B cell (primary cell): ENCODE results near the gene MTUS2. TPM values are rescaled to one million over a fixed set of nuclear protein-coding genes. Genes with fewer than 3 reads are reported as not detected.

Source experiments
- ATAC-seq: fragments of 200-7000 bp; cut with Tn5 transposase; one replicate; pipeline ENCODE4 v1.10.0; 2021; ENCODE audit warnings: low read depth, mild to moderate bottlenecking, moderate number of reproducible peaks, moderate library complexity
- CTCF ChIA-PET: fragments of 350-600 bp; sonication (Branson Sonifier 250); formaldehyde crosslinking; loops from one replicate; lab custom pipeline; 2021; ENCODE audit warnings: antibody characterized with exemption, inconsistent platforms; lab: Charles Lee
- POLR2A ChIA-PET: fragments of 350-600 bp; sonication (Branson Sonifier 250); formaldehyde crosslinking; loops from one replicate; lab custom pipeline; 2021; ENCODE audit warnings: antibody characterized with exemption; lab: Charles Lee
- DNase-seq: peaks from one replicate; pipeline ENCODE4 v3.0.0; 2013
- H2AFZ ChIP-seq: 2 replicates; pipeline ENCODE4 v1.6.1; 2012; ENCODE audit warnings: mild to moderate bottlenecking, low read depth, low read length; ENCODE audit not compliant: insufficient read depth, poor library complexity, severe bottlenecking
- H3K27ac ChIP-seq, 2 donors: 1 replicate in 1 of 2; 2 replicates in 1 of 2; pipeline ENCODE4 v1.5.1; 2012 to 2013; ENCODE audit warnings: low read length in 2 of 2, mild to moderate bottlenecking in 2 of 2, moderate library complexity in 1 of 2
- H3K27me3 ChIP-seq, 4 experiments: fragments of 200-600 bp in 1 of 4; sonication (generic) in 1 of 4; replicated peaks in 1 of 4; 1 replicate in 2 of 4; 2 replicates in 2 of 4; pipeline versions ENCODE4 v1.6.1 to v1.7.0; 2013 to 2016; ENCODE audit warnings: low read length in 3 of 4, mild to moderate bottlenecking in 2 of 4, mixed read lengths in 1 of 4, moderate library complexity in 1 of 4; ENCODE audit not compliant: insufficient read depth in 4 of 4, control insufficient read depth in 3 of 4; ENCODE audit errors: control extremely low read depth in 1 of 4
- H3K36me3 ChIP-seq, 2 experiments: replicated peaks in 1 of 2; 1 replicate in 1 of 2; 2 replicates in 1 of 2; pipeline versions ENCODE4 v1.6.1 to v1.7.1; 2013; ENCODE audit warnings: low read length in 1 of 2; ENCODE audit not compliant: insufficient read depth in 2 of 2, control insufficient read depth in 1 of 2; ENCODE audit errors: control extremely low read depth in 1 of 2, extremely low read depth in 1 of 2
- H3K4me1 ChIP-seq, 2 donors: fragments of 200-600 bp in 1 of 2; sonication (generic) in 1 of 2; 1 replicate in 1 of 2; 2 replicates in 1 of 2; pipeline versions ENCODE4 v1.5.1 to v1.6.1; 2013 to 2017; ENCODE audit warnings: low read length in 2 of 2; ENCODE audit not compliant: control insufficient read depth in 2 of 2, insufficient read depth in 2 of 2
- H3K4me2 ChIP-seq: replicated peaks from 2 replicates; pipeline ENCODE3; 2012; ENCODE audit warnings: mild to moderate bottlenecking, low read depth, low read length; ENCODE audit not compliant: poor library complexity, severe bottlenecking
- H3K4me3 ChIP-seq, 5 experiments: fragments of 200-600 bp in 1 of 5; sonication (generic) in 1 of 5; 1 replicate in 3 of 5; 2 replicates in 2 of 5; pipeline versions ENCODE4 v1.5.1 to v1.7.0; 2011 to 2016; ENCODE audit warnings: low read length in 4 of 5, mild to moderate bottlenecking in 4 of 5, low read depth in 2 of 5, control low read depth in 1 of 5, moderate library complexity in 1 of 5; ENCODE audit not compliant: insufficient read depth in 1 of 5; ENCODE audit errors: control extremely low read depth in 1 of 5, extremely low read depth in 1 of 5
- H3K79me2 ChIP-seq: fragments of 200-600 bp; sonication (generic); one replicate; pipeline ENCODE4 v1.6.0; 2016; ENCODE audit warnings: low read length; ENCODE audit not compliant: control insufficient read depth, insufficient read depth
- H3K9ac ChIP-seq: fragments of 200-600 bp; sonication (generic); 2 replicates; pipeline ENCODE4 v1.6.1; 2017; ENCODE audit warnings: mild to moderate bottlenecking, low read length, moderate library complexity
- H3K9me3 ChIP-seq, 3 donors: one replicate each; pipeline versions ENCODE4 v1.6.1 to v1.7.1; 2013; ENCODE audit warnings: low read length in 2 of 3; ENCODE audit not compliant: control insufficient read depth in 2 of 3, insufficient read depth in 1 of 3; ENCODE audit errors: control extremely low read depth in 1 of 3
- H4K20me1 ChIP-seq: 2 replicates; pipeline ENCODE4 v1.6.0; 2012; ENCODE audit warnings: mild to moderate bottlenecking, low read length; ENCODE audit not compliant: insufficient read depth, control insufficient read depth, poor library complexity, severe bottlenecking
- H3K27ac Mint-ChIP-seq: one replicate; pipeline ENCODE4 v1.8.0; 2021; ENCODE audit warnings: mixed read lengths
- H3K27me3 Mint-ChIP-seq: one replicate; pipeline ENCODE4 v1.8.0; 2021; ENCODE audit warnings: mixed read lengths
- H3K4me1 Mint-ChIP-seq: one replicate; pipeline ENCODE4 v1.8.0; 2021; ENCODE audit warnings: mixed read lengths
- H3K4me3 Mint-ChIP-seq: one replicate; pipeline ENCODE4 v1.8.0; 2021; ENCODE audit warnings: mixed read lengths
- H3K9me3 Mint-ChIP-seq: one replicate; pipeline ENCODE4 v1.8.0; 2022; ENCODE audit warnings: mixed read lengths; ENCODE audit not compliant: insufficient read depth
- EZH2 ChIP-seq: IDR thresholded peaks from 2 replicates; pipeline ENCODE4 v1.6.1; 2012; ENCODE audit warnings: borderline replicate concordance, low read depth, mild to moderate bottlenecking, moderate library complexity, low read length; ENCODE audit not compliant: insufficient read depth, poor library complexity, severe bottlenecking
- WGBS: methylation state at CpG from one replicate; pipeline ENCODE4 v1.1.5; 2013; ENCODE audit warnings: missing lambda C conversion rate; ENCODE audit not compliant: insufficient coverage; 5-methylcytosine and 5-hydroxymethylcytosine counted together
- intact Hi-C: fragments of 100-400 bp; cut with micrococcal nuclease; formaldehyde crosslinking; loops from one replicate; pipeline ENCODE4 v1.10.0; 2022
- polyA plus RNA-seq: library from polyadenylated mRNA; depleted of rRNA; stranded (reverse); fragments of >200 nt; gene quantifications from 2 replicates; pipeline ENCODE4 v1.2.3, GENCODE V29; 2012
- total RNA-seq, 2 donors: library from RNA; stranded (reverse); fragments of 120-200 nt in 1 of 2; gene quantifications; 1 replicate in 1 of 2; 2 replicates in 1 of 2; pipeline versions ENCODE4 v1.2.3 to v1.2.4, GENCODE V29; 2013 to 2022
- TF ChIP-seq, protein P1 (sequence below): fragments of 200-600 bp; IDR thresholded peaks from one replicate; pipeline ENCODE4 v1.8.0; 2022; ENCODE audit warnings: antibody characterized with exemption, mild to moderate bottlenecking

Gene MTUS2
- total and polyA plus RNA-seq, 2 donors (not counting 1 experiment from before 2014, with no cell fraction given): 0.12 TPM; not detected in 1

DNA sequence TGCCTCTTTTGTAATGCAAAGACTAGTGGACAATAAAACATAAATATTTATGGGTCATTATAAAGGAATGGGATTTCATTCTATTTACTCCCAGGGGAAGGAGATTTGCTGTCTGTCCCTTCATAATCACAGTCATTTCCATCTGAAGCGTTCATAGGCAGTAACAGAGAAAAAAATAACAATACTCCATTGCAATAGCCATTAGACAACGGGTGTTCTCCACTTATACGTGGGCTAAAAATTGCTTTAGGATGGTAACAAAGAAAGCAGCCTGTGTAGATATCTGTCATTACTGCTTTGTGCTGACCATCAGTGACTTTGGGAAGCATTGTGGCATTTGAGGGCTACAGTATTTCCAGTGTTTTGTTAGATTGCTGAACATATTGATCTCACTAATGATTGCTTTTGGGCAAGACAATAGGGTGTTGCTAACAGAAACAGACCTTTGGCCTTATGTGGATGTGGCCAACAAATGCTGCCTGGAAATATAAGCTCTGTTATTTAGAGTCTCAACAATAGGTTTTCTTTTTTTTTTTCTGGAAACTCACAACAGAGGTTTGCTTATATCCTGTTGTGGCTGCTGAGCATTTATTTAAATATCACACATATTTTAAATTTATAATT is 355.2 kb downstream of the MTUS2 start:
- DNase-seq (no peak), ATAC-seq (no peak)
- no peaks in the 10 kb centered on the region for H3K36me3 ChIP-seq
- H3K79me2 ChIP-seq: no peaks in the 10 kb centered on the region
- no CpG with 5 or more reads among the region's 3 CpGs for WGBS
- peaks cover 0 to 3% (median under 1%) of the 10 kb centered on the region in 4 experiments for H3K27me3 ChIP-seq
- intact Hi-C loops: no loop called here
- H3K27ac ChIP-seq: no peak overlapping the region
- no peak overlapping the region for H3K27ac Mint-ChIP-seq
- no peaks in the 10 kb centered on the region for H4K20me1 ChIP-seq
- H2AFZ ChIP-seq: no peak overlapping the region
- no peaks in the 10 kb centered on the region for H3K9me3 ChIP-seq
- no peak overlapping the region for H3K4me3 ChIP-seq
- no peaks in the 10 kb centered on the region for H3K4me1 ChIP-seq
- no peak overlapping the region for H3K9ac ChIP-seq
- TF ChIP-seq, protein P1, sequence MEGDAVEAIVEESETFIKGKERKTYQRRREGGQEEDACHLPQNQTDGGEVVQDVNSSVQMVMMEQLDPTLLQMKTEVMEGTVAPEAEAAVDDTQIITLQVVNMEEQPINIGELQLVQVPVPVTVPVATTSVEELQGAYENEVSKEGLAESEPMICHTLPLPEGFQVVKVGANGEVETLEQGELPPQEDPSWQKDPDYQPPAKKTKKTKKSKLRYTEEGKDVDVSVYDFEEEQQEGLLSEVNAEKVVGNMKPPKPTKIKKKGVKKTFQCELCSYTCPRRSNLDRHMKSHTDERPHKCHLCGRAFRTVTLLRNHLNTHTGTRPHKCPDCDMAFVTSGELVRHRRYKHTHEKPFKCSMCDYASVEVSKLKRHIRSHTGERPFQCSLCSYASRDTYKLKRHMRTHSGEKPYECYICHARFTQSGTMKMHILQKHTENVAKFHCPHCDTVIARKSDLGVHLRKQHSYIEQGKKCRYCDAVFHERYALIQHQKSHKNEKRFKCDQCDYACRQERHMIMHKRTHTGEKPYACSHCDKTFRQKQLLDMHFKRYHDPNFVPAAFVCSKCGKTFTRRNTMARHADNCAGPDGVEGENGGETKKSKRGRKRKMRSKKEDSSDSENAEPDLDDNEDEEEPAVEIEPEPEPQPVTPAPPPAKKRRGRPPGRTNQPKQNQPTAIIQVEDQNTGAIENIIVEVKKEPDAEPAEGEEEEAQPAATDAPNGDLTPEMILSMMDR: no peak
- TF ChIP-seq EZH2: no peak
- ChIA-PET POLR2A (no interaction called here), CTCF (interaction anchor here (0.7 to 1.4 kb wide), 2 partner anchors 12 to 76 kb away, joined by 3 read pairs; no protein-coding TSS in a partner anchor)
- peaks cover 29% of the 10 kb centered on the region for H3K27me3 Mint-ChIP-seq
- H3K4me2 ChIP-seq: no peak overlapping the region
- no peak overlapping the region for H3K4me3 Mint-ChIP-seq
- H3K9me3 Mint-ChIP-seq: no peaks in the 10 kb centered on the region
- H3K4me1 Mint-ChIP-seq: no peaks in the 10 kb centered on the region

DNA sequence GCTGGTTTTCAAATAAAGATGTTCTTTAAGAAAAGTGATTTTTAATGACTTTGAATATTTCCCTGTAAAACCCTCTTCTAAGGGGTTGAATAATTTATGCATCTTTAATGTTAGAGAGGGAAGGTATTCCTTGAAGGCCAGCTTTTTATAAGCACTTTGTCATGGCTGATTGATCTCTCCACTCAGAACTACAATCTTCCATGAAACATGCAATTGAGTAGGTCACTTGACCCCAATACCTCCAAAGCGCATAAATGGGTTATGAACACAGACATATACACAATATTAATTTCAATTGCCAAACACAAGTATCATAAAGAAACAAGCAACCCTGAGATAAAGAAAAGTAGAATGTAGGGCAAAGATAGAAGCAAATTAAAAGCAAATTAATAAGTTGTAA is 359.9 kb downstream of the MTUS2 start:
- Histone ChIP-seq H3K79me2 (no peaks in the 10 kb centered on the region), H3K4me1 (no peaks in the 10 kb centered on the region), H3K4me3 (no peak overlapping the region), H3K36me3 (no peaks in the 10 kb centered on the region), H3K27ac (no peak overlapping the region), H3K9me3 (peaks cover 0 to 10% (median 3%) of the 10 kb centered on the region in 3 donors), H2AFZ (no peak overlapping the region), H3K27me3 (peaks cover 0 to 3% (median 2%) of the 10 kb centered on the region in 4 experiments), H3K4me2 (no peak overlapping the region), H4K20me1 (no peaks in the 10 kb centered on the region), H3K9ac (no peak overlapping the region)
- DNase-seq: no peak
- WGBS: no CpG with 5 or more reads among the region's 1 CpG
- no peak overlapping the region for H3K27ac Mint-ChIP-seq
- H3K4me3 Mint-ChIP-seq: no peak overlapping the region
- CTCF ChIA-PET: no interaction called here
- no peak for ATAC-seq
- TF ChIP-seq, protein P1: no peak
- TF ChIP-seq EZH2: no peak
- intact Hi-C loops: no loop called here
- H3K9me3 Mint-ChIP-seq: peaks cover 3% of the 10 kb centered on the region
- no peaks in the 10 kb centered on the region for H3K4me1 Mint-ChIP-seq
- peaks cover 29% of the 10 kb centered on the region for H3K27me3 Mint-ChIP-seq
- POLR2A ChIA-PET: no interaction called here
